ENCODE results near the gene DLGAP1.

GRCh38 chr18:4077721-4078120 lies 377.4 kb downstream of the DLGAP1 start:
- TF ChIP-seq FOXK2 (IDR thresholded peaks at IDR 0.05) (no peak), FOXA1 (IDR thresholded peaks at IDR 0.05) (no peak)
